Activated CD4-positive, alpha-beta T cell treated with anti-CD3 and anti-CD28 coated beads, Interleukin-2, Interleukin-4, amounts not matched to agents 100 ng/mL and 50 ng/mL, durations not matched to agents 16 hours and 8 hours (primary cell): ENCODE results near the gene CPSF7.
"Not testable (repeated sequence)": the region's sequence is repeated elsewhere in the genome, so short reads cannot be mapped to it uniquely, and the experiment has no call there.

Experiments used
- DNase-seq: peaks from one replicate; pipeline ENCODE4 v3.0.0-alpha.2; 2020; ENCODE audit warnings: low spot score

The CPSF7 gene

GRCh38 chr11:61384271-61385242, 45.2 kb downstream of the CPSF7 start:
- no peak for DNase-seq

- not testable (repeated sequence) for DNase-seq
Observed at GRCh38 chr11:61383859-61384258, 45.9 kb downstream of the CPSF7 start.

- no peak for DNase-seq
Observed at GRCh38 chr11:61380884-61381283, 48.9 kb downstream of the CPSF7 start.

GRCh38 chr11:61378713-61379313, 51.0 kb downstream of the CPSF7 start:
- no peak for DNase-seq

- DNase-seq, result no peak
Observed at GRCh38 chr11:61377461-61378160, 52.2 kb downstream of the CPSF7 start.

- no peak for DNase-seq
Observed at GRCh38 chr11:61375761-61376108, 54.0 kb downstream of the CPSF7 start.

- no peak for DNase-seq
Observed at GRCh38 chr11:61372659-61373420, 56.9 kb downstream of the CPSF7 start.

GRCh38 chr11:61370349-61371005, 59.3 kb downstream of the CPSF7 start:
- DNase-seq, result no peak

- DNase-seq, result no peak
Observed at GRCh38 chr11:61369372-61370348, 60.1 kb downstream of the CPSF7 start.

GRCh38 chr11:61368646-61369045, 61.1 kb downstream of the CPSF7 start:
- DNase-seq, result no peak

- DNase-seq, result no peak
Observed at GRCh38 chr11:61367406-61367805, 62.4 kb downstream of the CPSF7 start.

- no peak for DNase-seq
Observed at GRCh38 chr11:61364012-61364675, 65.6 kb downstream of the CPSF7 start.

GRCh38 chr11:61362542-61362875, 67.3 kb downstream of the CPSF7 start:
- peak; percentile 17 for DNase-seq

- DNase-seq, result peak; percentile 94
Observed at GRCh38 chr11:61361741-61362541, 67.8 kb downstream of the CPSF7 start, which contains the start of the genes CYB561A3 and TMEM138. Gene CYB561A3 (minus strand): TSS chr11:61361882. CDS start chr11:61356713, 5,169 bp downstream. Gene TMEM138 (plus strand): TSS chr11:61362374. CDS start chr11:61364391, 2,017 bp downstream.

GRCh38 chr11:61361237-61361740, 68.5 kb downstream of the CPSF7 start:
- DNase-seq, result no peak

- no peak for DNase-seq
Observed at GRCh38 chr11:61359516-61359915, 70.3 kb downstream of the CPSF7 start.

- no peak for DNase-seq
Observed at GRCh38 chr11:61358566-61358965, 71.2 kb downstream of the CPSF7 start.

GRCh38 chr11:61357894-61358239, 71.9 kb downstream of the CPSF7 start:
- DNase-seq, result no peak
